GM23338 (cell line): ENCODE results near the gene SRP68.

Source experiments
- JUNB ChIP-seq: IDR thresholded peaks from one replicate; pipeline ENCODE4 v1.6.1; 2016; ENCODE audit warnings: antibody characterized with exemption; ENCODE audit not compliant: unreplicated experiment
- STAT1 ChIP-seq: IDR thresholded peaks from one replicate; pipeline ENCODE4 v1.6.1; 2016; ENCODE audit warnings: antibody characterized with exemption; ENCODE audit not compliant: unreplicated experiment
- TF ChIP-seq, protein P1 (sequence below), 2 experiments: fragments of 200-600 bp in 1 of 2; sonication (generic) in 1 of 2; conservative IDR thresholded peaks; 2 replicates each; pipeline versions ENCODE4 v1.5.1 to v1.6.1; 2016 to 2017; ENCODE audit warnings: antibody characterized with exemption in 2 of 2, low read depth in 2 of 2, mild to moderate bottlenecking in 2 of 2, moderate library complexity in 1 of 2
- TF ChIP-seq, protein P2 (sequence below): IDR thresholded peaks from 2 replicates; pipeline ENCODE4 v1.6.1; 2016; ENCODE audit warnings: antibody characterized with exemption

DNA sequence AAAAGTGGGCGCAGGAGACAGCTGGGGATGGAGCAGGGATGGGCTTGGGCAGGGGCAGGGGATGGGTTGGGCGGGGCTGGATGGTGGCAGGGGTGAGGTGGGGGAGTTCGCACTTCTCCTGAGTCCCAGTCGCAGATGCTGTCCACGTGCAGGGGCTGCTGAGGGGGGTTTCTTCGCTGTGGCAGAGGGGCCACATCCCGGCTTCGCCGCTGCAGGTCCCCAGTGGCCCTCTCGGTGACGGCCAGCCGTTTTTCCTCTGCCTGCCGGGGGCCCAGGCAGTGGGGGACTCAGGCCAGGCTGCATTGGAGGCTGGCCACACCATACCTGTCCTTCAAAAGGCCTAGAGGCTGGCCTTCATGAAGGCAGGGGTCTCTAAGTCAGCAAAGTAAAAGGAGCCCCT is 53.5 kb downstream of the SRP68 start:
- TF ChIP-seq JUNB (no peak), STAT1 (no peak)
- TF ChIP-seq, protein P1, sequence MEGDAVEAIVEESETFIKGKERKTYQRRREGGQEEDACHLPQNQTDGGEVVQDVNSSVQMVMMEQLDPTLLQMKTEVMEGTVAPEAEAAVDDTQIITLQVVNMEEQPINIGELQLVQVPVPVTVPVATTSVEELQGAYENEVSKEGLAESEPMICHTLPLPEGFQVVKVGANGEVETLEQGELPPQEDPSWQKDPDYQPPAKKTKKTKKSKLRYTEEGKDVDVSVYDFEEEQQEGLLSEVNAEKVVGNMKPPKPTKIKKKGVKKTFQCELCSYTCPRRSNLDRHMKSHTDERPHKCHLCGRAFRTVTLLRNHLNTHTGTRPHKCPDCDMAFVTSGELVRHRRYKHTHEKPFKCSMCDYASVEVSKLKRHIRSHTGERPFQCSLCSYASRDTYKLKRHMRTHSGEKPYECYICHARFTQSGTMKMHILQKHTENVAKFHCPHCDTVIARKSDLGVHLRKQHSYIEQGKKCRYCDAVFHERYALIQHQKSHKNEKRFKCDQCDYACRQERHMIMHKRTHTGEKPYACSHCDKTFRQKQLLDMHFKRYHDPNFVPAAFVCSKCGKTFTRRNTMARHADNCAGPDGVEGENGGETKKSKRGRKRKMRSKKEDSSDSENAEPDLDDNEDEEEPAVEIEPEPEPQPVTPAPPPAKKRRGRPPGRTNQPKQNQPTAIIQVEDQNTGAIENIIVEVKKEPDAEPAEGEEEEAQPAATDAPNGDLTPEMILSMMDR (conservative IDR thresholded peaks at IDR 0.05; ENCODE audit: low read depth in 2 of 2) = no peak
- TF ChIP-seq, protein P2, sequence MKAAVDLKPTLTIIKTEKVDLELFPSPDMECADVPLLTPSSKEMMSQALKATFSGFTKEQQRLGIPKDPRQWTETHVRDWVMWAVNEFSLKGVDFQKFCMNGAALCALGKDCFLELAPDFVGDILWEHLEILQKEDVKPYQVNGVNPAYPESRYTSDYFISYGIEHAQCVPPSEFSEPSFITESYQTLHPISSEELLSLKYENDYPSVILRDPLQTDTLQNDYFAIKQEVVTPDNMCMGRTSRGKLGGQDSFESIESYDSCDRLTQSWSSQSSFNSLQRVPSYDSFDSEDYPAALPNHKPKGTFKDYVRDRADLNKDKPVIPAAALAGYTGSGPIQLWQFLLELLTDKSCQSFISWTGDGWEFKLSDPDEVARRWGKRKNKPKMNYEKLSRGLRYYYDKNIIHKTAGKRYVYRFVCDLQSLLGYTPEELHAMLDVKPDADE = no peak
